Left lung (tissue), 10 donors: ENCODE measurements around the gene NMRAL1. TPM values are rescaled to one million over a fixed set of nuclear protein-coding genes. Genes with fewer than 3 reads are reported as not detected.

Experiments used
- ATAC-seq: fragments of 200-7000 bp; cut with Tn5 transposase; one replicate; pipeline ENCODE4 v1.9.1; 2020; ENCODE audit warnings: moderate library complexity
- DNase-seq, 4 donors: peaks; one replicate each; pipeline ENCODE4 v3.0.0-alpha.2; 2013 to 2020
- H3K27ac ChIP-seq, 2 donors: fragments of 200-600 bp; sonication (generic) in 1 of 2; one replicate each; pipeline versions ENCODE4 v1.5.0 to v1.8.0; 2020 to 2021
- H3K27me3 ChIP-seq, 2 donors: fragments of 200-600 bp; sonication (generic) in 1 of 2; one replicate each; pipeline versions ENCODE4 v1.5.0 to v1.8.0; 2020 to 2021
- H3K36me3 ChIP-seq, 2 donors: fragments of 200-600 bp; sonication (generic) in 1 of 2; one replicate each; pipeline versions ENCODE4 v1.5.0 to v1.8.0; 2020 to 2021
- H3K4me1 ChIP-seq, 2 donors: fragments of 200-600 bp; one replicate each; pipeline ENCODE4 v1.8.0; 2021
- H3K4me3 ChIP-seq, 2 donors: fragments of 200-600 bp; sonication (generic) in 1 of 2; one replicate each; pipeline versions ENCODE4 v1.5.0 to v1.8.0; 2020 to 2021; ENCODE audit warnings: mild to moderate bottlenecking in 1 of 2
- H3K9me3 ChIP-seq, 2 donors: fragments of 200-600 bp; sonication (generic) in 1 of 2; one replicate each; pipeline versions ENCODE4 v1.5.0 to v1.8.0; 2020 to 2021
- CTCF ChIP-seq, 2 donors: fragments of 200-600 bp; sonication (generic) in 1 of 2; IDR thresholded peaks; one replicate each; pipeline versions ENCODE4 v1.5.0 to v1.8.0; 2021; ENCODE audit warnings: antibody characterized with exemption in 2 of 2
- intact Hi-C, 2 donors: fragments of 100-400 bp; cut with DNase I; formaldehyde crosslinking; loops; one replicate each; pipeline versions ENCODE4 v1.11.2 to v1.14.2; 2022
- polyA plus RNA-seq, 6 donors: library from polyadenylated mRNA; unstranded; fragments of 120-200 nt; gene quantifications; one replicate each; pipeline ENCODE4 v1.2.1, GENCODE V29; 2013; ENCODE audit not compliant: insufficient read length in 6 of 6
- total RNA-seq, 2 donors: library from RNA; stranded (reverse); fragmentation: NEBNext Ultra II Directional; extraction: Animal tissue kit (Norgen Biotek cat#: 25700); gene quantifications; one replicate each; pipeline ENCODE4 v1.2.1, GENCODE V29; 2021
- donor health status: DM: no; HTN: yes; CAD: no.
- donor health status: DM: no; HTN: no; CAD: no.

NMRAL1 gene
- total and polyA plus RNA-seq, 8 donors, result 31.4 to 50.0 (median 38.9) TPM

GRCh38 chr16:4461250-4462085 is 13.0 kb downstream of the NMRAL1 start:
- intact Hi-C loops, result no loop called here
- no peak for TF ChIP-seq CTCF (IDR thresholded peaks at IDR 0.05)
- no peaks in the 10 kb centered on the region for H3K27me3 ChIP-seq
- H3K9me3 ChIP-seq, result no peaks in the 10 kb centered on the region
- peaks cover 6 to 12% of the 10 kb centered on the region in 2 donors for H3K4me1 ChIP-seq
- no peak for ATAC-seq
- H3K27ac ChIP-seq, result no peak overlapping the region
- peaks cover 0 to 85% of the 10 kb centered on the region in 2 donors for H3K36me3 ChIP-seq
- peak in 1 of 4 donors; percentile 19 for DNase-seq
- H3K4me3 ChIP-seq, result no peak overlapping the region

GRCh38 chr16:4460936-4461249 is 13.5 kb downstream of the NMRAL1 start:
- no peak for DNase-seq
- H3K4me3 ChIP-seq, result no peak overlapping the region
- TF ChIP-seq CTCF (IDR thresholded peaks at IDR 0.05), result no peak
- H3K4me1 ChIP-seq, result peaks cover 6 to 12% of the 10 kb centered on the region in 2 donors
- intact Hi-C loops, result no loop called here
- no peaks in the 10 kb centered on the region for H3K27me3 ChIP-seq
- no peaks in the 10 kb centered on the region for H3K9me3 ChIP-seq
- H3K36me3 ChIP-seq, result peaks cover 0 to 85% of the 10 kb centered on the region in 2 donors
- no peak overlapping the region for H3K27ac ChIP-seq
- no peak for ATAC-seq

DNA sequence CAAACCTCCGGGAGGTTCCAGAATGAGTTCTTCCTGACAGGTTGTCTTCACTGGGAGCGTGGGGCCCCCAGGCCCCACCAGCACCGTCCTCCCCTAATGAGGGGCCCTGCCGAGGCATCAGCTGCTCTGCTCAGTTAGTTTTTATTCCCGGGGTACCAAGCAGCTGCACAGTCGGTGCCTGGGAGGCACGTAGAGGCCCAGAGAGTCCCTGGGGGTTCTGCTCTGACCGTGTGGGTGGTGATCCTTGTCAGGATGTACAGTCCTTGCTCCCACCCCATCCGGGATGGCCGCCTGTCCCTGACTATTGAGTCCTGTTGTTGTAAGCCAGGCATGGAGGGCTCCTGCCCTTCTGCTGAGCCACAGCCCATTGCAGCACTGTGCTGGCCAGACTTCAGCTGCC is 18.5 kb downstream of the NMRAL1 start:
- intact Hi-C loops, result no loop called here
- peaks cover 6 to 12% of the 10 kb centered on the region in 2 donors for H3K4me1 ChIP-seq
- no peak overlapping the region for H3K27ac ChIP-seq
- no peak for TF ChIP-seq CTCF (IDR thresholded peaks at IDR 0.05)
- H3K27me3 ChIP-seq, result no peaks in the 10 kb centered on the region
- no peak overlapping the region for H3K4me3 ChIP-seq
- peaks cover 0 to 81% of the 10 kb centered on the region in 2 donors for H3K36me3 ChIP-seq
- H3K9me3 ChIP-seq, result no peaks in the 10 kb centered on the region
- DNase-seq (no peak), ATAC-seq (no peak)

GRCh38 chr16:4455081-4455480 is 19.3 kb downstream of the NMRAL1 start:
- H3K9me3 ChIP-seq, result no peaks in the 10 kb centered on the region
- DNase-seq (peak in 1 of 4 donors; percentile 45), ATAC-seq (no peak)
- H3K27me3 ChIP-seq, result no peaks in the 10 kb centered on the region
- no peak overlapping the region for H3K4me3 ChIP-seq
- TF ChIP-seq CTCF (IDR thresholded peaks at IDR 0.05), result no peak
- intact Hi-C loops, result no loop called here
- H3K4me1 ChIP-seq, result peaks cover 6 to 12% of the 10 kb centered on the region in 2 donors
- H3K36me3 ChIP-seq, result peaks cover 0 to 86% of the 10 kb centered on the region in 2 donors
- H3K27ac ChIP-seq, result no peak overlapping the region

GRCh38 chr16:4454623-4455022 is 19.8 kb downstream of the NMRAL1 start:
- intact Hi-C loops, result no loop called here
- H3K4me3 ChIP-seq, result no peak overlapping the region
- no peak overlapping the region for H3K27ac ChIP-seq
- ATAC-seq (no peak), DNase-seq (no peak)
- H3K4me1 ChIP-seq, result peaks cover 6 to 10% of the 10 kb centered on the region in 2 donors
- no peaks in the 10 kb centered on the region for H3K9me3 ChIP-seq
- no peak for TF ChIP-seq CTCF (IDR thresholded peaks at IDR 0.05)
- H3K27me3 ChIP-seq, result no peaks in the 10 kb centered on the region
- H3K36me3 ChIP-seq, result peaks cover 0 to 90% of the 10 kb centered on the region in 2 donors
